Measurements from ENCODE around the gene LRP5.
A peak's percentile ranks its signal among the peaks of the same experiment; 100 is the strongest.

LRP5 gene

DNA sequence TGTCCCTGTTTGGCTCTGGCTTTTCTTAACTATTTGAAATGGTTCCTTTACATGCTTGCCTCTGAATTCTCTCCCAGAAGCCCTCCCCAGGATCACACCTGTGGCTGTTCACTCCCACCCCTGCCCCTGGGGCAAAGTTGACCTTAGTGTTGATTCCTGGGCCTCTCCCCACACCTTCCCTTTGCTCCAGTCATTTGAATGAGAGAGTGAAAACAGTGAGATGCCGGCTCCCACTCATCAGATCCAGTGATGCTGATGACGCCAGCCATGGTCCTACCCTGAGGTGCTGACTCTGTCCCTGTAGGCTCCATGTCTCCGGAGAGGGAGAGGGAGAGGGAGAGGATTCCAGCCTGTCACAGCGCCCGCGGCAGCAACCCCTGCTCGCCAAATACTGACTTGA, 40.7 kb downstream of the LRP5 start:
- Mint-ChIP-seq H3K4me1 (no peaks in the 10 kb centered on the region), H3K4me3 (no peak overlapping the region), H3K36me3 (no peaks in the 10 kb centered on the region), H3K27ac (no peak overlapping the region), H3K9me3 (no peaks in the 10 kb centered on the region)
- DNase-seq (ENCODE audit: low spot score in 2 of 2) (no peak), ATAC-seq (no peak)

GRCh38 chr11:68353669-68354068, 41.3 kb downstream of the LRP5 start:
- no peaks in the 10 kb centered on the region for H3K36me3 Mint-ChIP-seq
- no peak overlapping the region for H3K27ac Mint-ChIP-seq
- ATAC-seq (no peak), DNase-seq (ENCODE audit: low spot score in 2 of 2) (no peak)
- H3K4me1 Mint-ChIP-seq: no peaks in the 10 kb centered on the region
- no peak overlapping the region for H3K4me3 Mint-ChIP-seq
- H3K9me3 Mint-ChIP-seq: no peaks in the 10 kb centered on the region

- Mint-ChIP-seq H3K4me1 (no peaks in the 10 kb centered on the region), H3K4me3 (no peak overlapping the region), H3K27ac (no peak overlapping the region), H3K9me3 (no peaks in the 10 kb centered on the region), H3K36me3 (no peaks in the 10 kb centered on the region)
- ATAC-seq: no peak
- DNase-seq (ENCODE audit: low spot score in 2 of 2): no peak
These were observed 41.9 kb downstream of the LRP5 start for GRCh38 chr11:68354148-68354872.

DNA sequence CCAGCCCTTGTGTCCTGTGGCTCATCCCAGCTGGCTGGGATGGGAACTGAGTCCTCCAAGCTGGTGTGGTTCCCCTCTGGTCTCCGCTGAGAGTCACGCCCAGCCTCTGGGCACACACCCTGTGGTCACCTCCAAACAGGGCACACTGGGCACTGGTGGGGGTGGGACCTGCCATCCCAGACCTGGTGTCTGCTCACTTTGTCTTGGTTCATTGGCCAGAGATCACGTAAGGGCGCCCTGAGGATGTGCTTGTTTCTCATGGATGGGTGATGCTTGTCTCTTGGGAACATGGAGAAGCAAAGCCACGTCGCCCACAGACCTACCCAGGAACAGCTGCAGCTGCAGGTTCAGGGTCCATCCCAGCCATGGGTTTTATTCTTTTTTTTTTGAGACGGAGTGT, 43.1 kb downstream of the LRP5 start:
- no peaks in the 10 kb centered on the region for H3K4me1 Mint-ChIP-seq
- no peak overlapping the region for H3K4me3 Mint-ChIP-seq
- H3K9me3 Mint-ChIP-seq: no peaks in the 10 kb centered on the region
- H3K27ac Mint-ChIP-seq: no peak overlapping the region
- no peak for DNase-seq (ENCODE audit: low spot score in 2 of 2)
- H3K36me3 Mint-ChIP-seq: no peaks in the 10 kb centered on the region
- ATAC-seq: no peak

- Mint-ChIP-seq H3K9me3 (no peaks in the 10 kb centered on the region), H3K36me3 (no peaks in the 10 kb centered on the region), H3K4me1 (no peaks in the 10 kb centered on the region), H3K27ac (no peak overlapping the region), H3K4me3 (no peak overlapping the region)
- ATAC-seq (no peak), DNase-seq (ENCODE audit: low spot score in 2 of 2) (no peak)
These were observed 45.2 kb downstream of the LRP5 start for GRCh38 chr11:68357568-68357967.

DNA sequence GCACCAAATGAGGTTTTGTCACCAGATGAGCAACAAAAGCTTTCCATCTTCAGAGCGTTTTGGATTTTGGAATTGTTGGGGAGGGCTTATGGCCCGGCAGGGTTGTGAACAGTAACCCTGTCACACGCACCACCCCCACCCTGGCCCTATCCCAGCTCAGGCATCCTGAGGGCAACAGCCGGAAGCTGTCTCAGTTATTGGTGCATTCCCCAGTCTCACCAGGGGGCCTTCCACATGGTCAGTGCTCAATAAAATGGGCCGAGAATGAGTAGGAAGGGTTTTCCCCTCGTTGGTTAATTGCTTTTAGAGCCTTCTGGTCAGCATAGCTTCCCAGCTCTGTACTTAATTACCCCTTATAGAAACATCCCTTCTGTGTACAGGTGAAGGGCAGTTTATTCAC, 46.0 kb downstream of the LRP5 start:
- no peaks in the 10 kb centered on the region for H3K9me3 Mint-ChIP-seq
- ATAC-seq (no peak), DNase-seq (ENCODE audit: low spot score in 2 of 2) (no peak)
- no peaks in the 10 kb centered on the region for H3K36me3 Mint-ChIP-seq
- H3K4me1 Mint-ChIP-seq: no peaks in the 10 kb centered on the region
- no peak overlapping the region for H3K4me3 Mint-ChIP-seq
- no peak overlapping the region for H3K27ac Mint-ChIP-seq

GRCh38 chr11:68361702-68362101, 49.3 kb downstream of the LRP5 start:
- H3K4me1 Mint-ChIP-seq: peaks cover 6% of the 10 kb centered on the region
- DNase-seq (ENCODE audit: low spot score in 2 of 2): no peak

DNA sequence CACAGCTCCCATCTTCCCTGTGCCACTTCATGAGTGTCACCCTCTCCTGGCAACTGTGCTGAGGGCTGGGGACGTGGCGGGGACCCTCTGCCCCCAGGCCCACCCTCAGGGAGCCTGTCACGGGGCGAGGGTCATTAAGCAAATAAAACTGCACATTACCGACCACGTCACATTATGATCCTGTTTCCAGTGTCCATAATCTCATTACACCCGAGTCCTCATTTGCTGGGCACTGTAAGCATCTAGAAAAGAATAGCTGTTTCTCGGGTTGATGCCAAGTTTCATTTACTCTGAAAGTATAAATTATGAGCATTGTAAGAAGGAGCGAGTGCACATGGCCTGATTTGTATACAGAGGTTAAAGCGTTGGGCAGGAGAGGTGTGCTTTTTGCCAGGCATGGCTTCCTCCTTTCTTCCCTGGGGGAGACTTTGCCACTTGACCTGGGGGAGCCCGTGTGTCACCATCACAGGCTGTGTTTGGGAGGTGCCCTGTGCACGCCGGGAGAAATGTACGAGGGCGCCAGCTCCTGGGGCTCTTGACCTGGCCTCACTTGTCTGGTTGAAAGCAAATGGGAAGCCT, 50.5 kb downstream of the LRP5 start:
- no peaks in the 10 kb centered on the region for H3K36me3 Mint-ChIP-seq
- no peak overlapping the region for H3K4me3 Mint-ChIP-seq
- no peaks in the 10 kb centered on the region for H3K9me3 Mint-ChIP-seq
- DNase-seq (ENCODE audit: low spot score in 2 of 2) (no peak), ATAC-seq (no peak)
- H3K27ac Mint-ChIP-seq: no peak overlapping the region
- H3K4me1 Mint-ChIP-seq: peaks cover 6% of the 10 kb centered on the region

More at GRCh38 chr11:68361702-68362101, 49.3 kb downstream of the LRP5 start:
- H3K27ac Mint-ChIP-seq: no peak overlapping the region
- H3K4me3 Mint-ChIP-seq: no peak overlapping the region
- no peaks in the 10 kb centered on the region for H3K36me3 Mint-ChIP-seq
- no peak for ATAC-seq
- no peaks in the 10 kb centered on the region for H3K9me3 Mint-ChIP-seq

DNA sequence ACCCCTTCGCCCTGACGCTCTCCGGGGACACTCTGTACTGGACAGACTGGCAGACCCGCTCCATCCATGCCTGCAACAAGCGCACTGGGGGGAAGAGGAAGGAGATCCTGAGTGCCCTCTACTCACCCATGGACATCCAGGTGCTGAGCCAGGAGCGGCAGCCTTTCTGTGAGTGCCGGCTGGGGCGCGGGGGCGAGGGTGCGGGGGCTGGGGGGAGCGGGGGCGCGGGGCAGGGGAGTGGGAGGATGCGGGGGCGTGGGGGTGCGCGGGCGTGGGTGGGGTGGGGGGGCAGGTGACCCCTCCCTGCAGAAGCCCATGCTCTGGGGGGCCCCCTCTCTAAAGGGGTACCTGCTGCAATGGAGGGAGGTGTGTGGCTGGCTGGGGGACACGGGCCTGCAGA, 51.4 kb downstream of the LRP5 start:
- H3K36me3 Mint-ChIP-seq: no peaks in the 10 kb centered on the region
- H3K4me1 Mint-ChIP-seq: peaks cover 6% of the 10 kb centered on the region
- no peak overlapping the region for H3K27ac Mint-ChIP-seq
- H3K9me3 Mint-ChIP-seq: no peaks in the 10 kb centered on the region
- DNase-seq (ENCODE audit: low spot score in 2 of 2) (no peak), ATAC-seq (no peak)
- no peak overlapping the region for H3K4me3 Mint-ChIP-seq

- ATAC-seq (no peak), DNase-seq (ENCODE audit: low spot score in 2 of 2) (no peak)
- Mint-ChIP-seq H3K36me3 (no peaks in the 10 kb centered on the region), H3K27ac (peak overlapping the region; percentile 43), H3K9me3 (no peaks in the 10 kb centered on the region), H3K4me1 (peaks cover 6% of the 10 kb centered on the region), H3K4me3 (no peak overlapping the region)
These were observed 52.2 kb downstream of the LRP5 start for GRCh38 chr11:68364581-68364980.

DNA sequence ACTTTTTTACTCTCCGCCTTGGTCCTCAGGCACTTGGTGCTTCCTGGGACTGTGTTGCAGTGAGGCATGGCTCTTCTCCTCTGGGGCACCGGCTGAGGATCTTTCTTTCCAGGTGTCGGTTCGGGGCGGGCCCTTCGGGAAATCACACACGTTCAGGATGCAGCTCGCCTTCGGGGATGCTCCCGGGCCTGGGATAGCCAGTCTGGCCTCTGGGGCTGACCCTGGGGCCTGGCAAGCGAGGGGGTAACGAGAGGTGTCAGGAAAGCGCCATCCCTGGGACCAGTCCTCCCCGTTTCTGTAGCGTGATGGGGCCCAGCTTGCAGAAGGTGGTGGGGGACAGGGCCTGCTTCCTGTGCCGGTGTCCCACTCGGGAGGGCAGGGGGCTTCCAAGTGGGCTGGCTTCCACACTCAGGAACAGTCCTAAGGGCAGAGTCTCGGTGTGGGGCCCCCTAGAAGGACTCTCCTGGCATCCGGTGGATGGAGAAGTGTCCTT, 53.6 kb downstream of the LRP5 start:
- no peak for DNase-seq (ENCODE audit: low spot score in 2 of 2)
- no peaks in the 10 kb centered on the region for H3K36me3 Mint-ChIP-seq
- no peaks in the 10 kb centered on the region for H3K9me3 Mint-ChIP-seq
- no peak overlapping the region for H3K4me3 Mint-ChIP-seq
- peaks cover 6% of the 10 kb centered on the region for H3K4me1 Mint-ChIP-seq
- no peak for ATAC-seq
- H3K27ac Mint-ChIP-seq: no peak overlapping the region

DNA sequence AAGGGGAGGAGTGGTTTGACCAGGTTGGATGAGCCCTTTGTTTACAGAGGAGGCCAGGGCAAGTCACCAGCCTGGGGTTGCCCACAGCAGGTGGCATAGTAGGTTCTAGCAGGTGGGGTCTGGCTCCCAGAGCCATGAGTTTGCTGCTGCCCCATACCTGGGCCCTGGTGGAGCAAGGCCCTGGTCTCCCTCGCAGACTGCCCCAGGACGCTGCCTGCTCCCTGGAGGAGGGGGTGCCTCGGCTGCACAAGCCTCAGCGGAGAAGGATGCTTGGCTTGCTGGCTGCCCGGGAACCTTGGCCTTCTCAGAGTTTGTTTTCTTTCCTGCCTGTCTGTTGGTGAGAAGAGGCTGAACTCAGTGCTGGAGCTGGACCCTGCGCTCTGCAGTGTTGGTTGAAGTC, 54.9 kb downstream of the LRP5 start:
- DNase-seq (ENCODE audit: low spot score in 2 of 2) (no peak), ATAC-seq (no peak)
- no peak overlapping the region for H3K4me3 Mint-ChIP-seq
- H3K27ac Mint-ChIP-seq: no peak overlapping the region
- no peaks in the 10 kb centered on the region for H3K36me3 Mint-ChIP-seq
- no peaks in the 10 kb centered on the region for H3K9me3 Mint-ChIP-seq
- peaks cover 12% of the 10 kb centered on the region for H3K4me1 Mint-ChIP-seq

DNA sequence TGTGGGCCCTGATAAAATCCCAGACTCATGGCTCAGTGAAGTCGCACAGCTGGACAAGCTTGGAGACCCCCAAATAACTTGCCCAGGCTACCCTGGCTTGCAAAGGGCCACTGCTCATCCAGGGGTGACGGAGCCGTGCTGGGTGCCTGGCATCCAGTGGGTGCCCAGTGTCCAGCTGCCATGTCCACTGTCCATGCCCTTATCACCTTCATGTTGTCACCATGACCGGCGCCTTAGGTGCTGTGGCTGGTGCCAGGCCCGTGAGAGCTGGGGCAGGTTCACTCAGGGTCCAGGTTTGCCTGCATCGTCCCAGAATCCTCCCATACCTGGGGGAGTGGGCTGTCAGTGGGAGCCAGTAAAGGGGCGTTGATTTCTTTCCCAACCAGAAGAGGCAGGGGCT, 57.4 kb downstream of the LRP5 start:
- Mint-ChIP-seq H3K4me1 (peaks cover 11% of the 10 kb centered on the region), H3K27ac (no peak overlapping the region), H3K36me3 (no peaks in the 10 kb centered on the region), H3K4me3 (no peak overlapping the region), H3K9me3 (no peaks in the 10 kb centered on the region)
- no peak for ATAC-seq
- no peak for DNase-seq (ENCODE audit: low spot score in 2 of 2)

GRCh38 chr11:68370211-68371111, 58.1 kb downstream of the LRP5 start:
- peaks cover 5% of the 10 kb centered on the region for H3K4me1 Mint-ChIP-seq
- no peak overlapping the region for H3K4me3 Mint-ChIP-seq
- DNase-seq (ENCODE audit: low spot score in 2 of 2) (no peak), ATAC-seq (no peak)
- no peaks in the 10 kb centered on the region for H3K9me3 Mint-ChIP-seq
- no peak overlapping the region for H3K27ac Mint-ChIP-seq
- no peaks in the 10 kb centered on the region for H3K36me3 Mint-ChIP-seq

GRCh38 chr11:68371171-68372041, 59.0 kb downstream of the LRP5 start:
- ATAC-seq: no peak
- H3K4me3 Mint-ChIP-seq: no peak overlapping the region

More at GRCh38 chr11:68371171-68372041, 59.0 kb downstream of the LRP5 start:
- H3K36me3 Mint-ChIP-seq: no peaks in the 10 kb centered on the region
- peaks cover 5% of the 10 kb centered on the region for H3K4me1 Mint-ChIP-seq
- no peaks in the 10 kb centered on the region for H3K9me3 Mint-ChIP-seq
- H3K27ac Mint-ChIP-seq: no peak overlapping the region
- no peak for DNase-seq (ENCODE audit: low spot score in 2 of 2)

Data from stimulated activated effector memory CD8-positive, alpha-beta T cell treated with anti-CD3 and anti-CD28 coated beads, Interleukin-12 subunit alpha, Interleukin-12 subunit beta, amount 100 ng/mL, for 72 hours (primary cell).